GM23338 (cell line): ENCODE data around the gene CDK14. TPM values are rescaled to one million over a fixed set of nuclear protein-coding genes. Genes with fewer than 3 reads are reported as not detected.

Experiments used
- ATAC-seq: fragments of 200-7000 bp; cut with Tn5 transposase; 3 replicates; pipeline ENCODE4 v1.9.1; 2020
- DNase-seq: peaks from one replicate; pipeline ENCODE4 v3.0.0-alpha.2; 2015; ENCODE audit warnings: low spot score
- H2AFZ ChIP-seq: fragments of 200-600 bp; sonication (generic); 2 replicates; pipeline ENCODE4 v1.8.0; 2016; ENCODE audit warnings: antibody characterized with exemption, mild to moderate bottlenecking, moderate library complexity
- H3F3A ChIP-seq: fragments of 200-600 bp; sonication (generic); replicated peaks from 2 replicates; pipeline ENCODE4 v1.8.0; 2017; ENCODE audit warnings: antibody characterized with exemption, mixed run types, low read depth
- H3K27ac ChIP-seq: fragments of 200-600 bp; sonication (generic); 2 replicates; pipeline ENCODE4 v1.6.1; 2016; ENCODE audit warnings: low read depth
- H3K27me3 ChIP-seq: fragments of 200-600 bp; sonication (generic); 2 replicates; pipeline ENCODE4 v1.8.0; 2016; ENCODE audit warnings: mild to moderate bottlenecking, mixed run types, moderate library complexity; ENCODE audit not compliant: insufficient read depth
- H3K36me3 ChIP-seq: fragments of 200-600 bp; sonication (generic); 2 replicates; pipeline ENCODE4 v1.8.0; 2016; ENCODE audit warnings: mild to moderate bottlenecking; ENCODE audit not compliant: insufficient read depth
- H3K4me1 ChIP-seq: fragments of 200-600 bp; sonication (generic); 2 replicates; pipeline ENCODE4 v1.8.0; 2016; ENCODE audit warnings: mild to moderate bottlenecking, moderate library complexity; ENCODE audit not compliant: insufficient read depth
- H3K4me2 ChIP-seq: fragments of 200-600 bp; sonication (generic); 2 replicates; pipeline ENCODE4 v1.7.1; 2017; ENCODE audit warnings: mixed run types
- H3K4me3 ChIP-seq: fragments of 200-600 bp; sonication (generic); 2 replicates; pipeline ENCODE4 v1.6.1; 2016; ENCODE audit warnings: mixed run types
- H3K79me2 ChIP-seq: fragments of 200-600 bp; sonication (generic); replicated peaks from 2 replicates; pipeline ENCODE4 v1.8.0; 2017; ENCODE audit warnings: mild to moderate bottlenecking; ENCODE audit not compliant: insufficient read depth
- H3K9me2 ChIP-seq: fragments of 200-600 bp; sonication (generic); 2 replicates; pipeline ENCODE4 v1.8.0; 2017; ENCODE audit not compliant: insufficient read depth
- H4K20me1 ChIP-seq: fragments of 200-600 bp; sonication (generic); replicated peaks from 2 replicates; pipeline ENCODE4 v1.8.0; 2017; ENCODE audit warnings: mild to moderate bottlenecking; ENCODE audit not compliant: insufficient read depth
- H3K27ac Mint-ChIP-seq: 2 replicates; pipeline ENCODE4 v1.8.0; 2020; ENCODE audit warnings: inconsistent platforms, mild to moderate bottlenecking, moderate library complexity, mixed read lengths
- H3K27me3 Mint-ChIP-seq: 3 replicates; pipeline ENCODE4 v1.8.0; 2022; ENCODE audit warnings: low read depth, mild to moderate bottlenecking, moderate library complexity, mixed read lengths, inconsistent platforms; ENCODE audit not compliant: insufficient read depth, poor library complexity
- H3K36me3 Mint-ChIP-seq: 3 replicates; pipeline ENCODE4 v1.8.0; 2021; ENCODE audit warnings: low read depth, mild to moderate bottlenecking, inconsistent platforms, moderate library complexity, mixed read lengths
- H3K4me1 Mint-ChIP-seq: 3 replicates; pipeline ENCODE4 v1.8.0; 2020; ENCODE audit warnings: mild to moderate bottlenecking, inconsistent platforms, mixed read lengths
- H3K4me3 Mint-ChIP-seq: 3 replicates; pipeline ENCODE4 v1.8.0; 2021; ENCODE audit warnings: moderate library complexity, mild to moderate bottlenecking, inconsistent platforms, mixed read lengths
- H3K9me3 Mint-ChIP-seq: 3 replicates; pipeline ENCODE4 v1.8.0; 2020; ENCODE audit warnings: moderate library complexity, mild to moderate bottlenecking, inconsistent platforms, mixed read lengths
- CREB1 ChIP-seq: fragments of 250-450 bp; sonication (Bioruptor Pico); IDR thresholded peaks from 2 replicates; pipeline ENCODE4 v1.5.0; 2020; ENCODE audit warnings: low read depth, mild to moderate bottlenecking, moderate library complexity
- EZH2phosphoT487 ChIP-seq: fragments of 200-600 bp; sonication (generic); IDR thresholded peaks from one replicate; pipeline ENCODE4 v1.8.1; 2018; ENCODE audit warnings: antibody characterized with exemption; ENCODE audit not compliant: unreplicated experiment
- JUNB ChIP-seq: IDR thresholded peaks from one replicate; pipeline ENCODE4 v1.6.1; 2016; ENCODE audit warnings: antibody characterized with exemption; ENCODE audit not compliant: unreplicated experiment
- NANOG ChIP-seq: IDR thresholded peaks from 2 replicates; pipeline ENCODE4 v1.6.1; 2016; ENCODE audit warnings: antibody characterized with exemption, borderline replicate concordance
- POLR2AphosphoS5 ChIP-seq: IDR thresholded peaks from 2 replicates; pipeline ENCODE4 v1.6.1; 2016; ENCODE audit warnings: antibody characterized with exemption, low read depth
- polyA plus RNA-seq: library from polyadenylated mRNA; unstranded; fragments of >200 nt; fragmentation: Nextera tagmentation; extraction: Ambion mirVana; gene quantifications from 2 replicates; pipeline ENCODE4 v1.2.1, GENCODE V29; 2016
- total RNA-seq: library from RNA; depleted of rRNA; stranded (reverse); fragments of >200 nt; shearing (Covaris generic); gene quantifications from 2 replicates; pipeline ENCODE4 v1.2.3, GENCODE V29; 2014
- TF ChIP-seq, protein P1 (sequence below), 2 experiments: fragments of 200-600 bp in 1 of 2; sonication (generic) in 1 of 2; conservative IDR thresholded peaks; 2 replicates each; pipeline versions ENCODE4 v1.5.1 to v1.6.1; 2016 to 2017; ENCODE audit warnings: antibody characterized with exemption in 2 of 2, low read depth in 2 of 2, mild to moderate bottlenecking in 2 of 2, moderate library complexity in 1 of 2
- TF ChIP-seq, protein P2 (sequence below): fragments of 250-450 bp; sonication (Bioruptor Pico); IDR thresholded peaks from 2 replicates; pipeline ENCODE4 v1.5.0; 2020; ENCODE audit warnings: mild to moderate bottlenecking, moderate library complexity

The CDK14 gene
- total and polyA plus RNA-seq, 2 experiments from 2014 or later, result 11.2 to 24.0 TPM

DNA sequence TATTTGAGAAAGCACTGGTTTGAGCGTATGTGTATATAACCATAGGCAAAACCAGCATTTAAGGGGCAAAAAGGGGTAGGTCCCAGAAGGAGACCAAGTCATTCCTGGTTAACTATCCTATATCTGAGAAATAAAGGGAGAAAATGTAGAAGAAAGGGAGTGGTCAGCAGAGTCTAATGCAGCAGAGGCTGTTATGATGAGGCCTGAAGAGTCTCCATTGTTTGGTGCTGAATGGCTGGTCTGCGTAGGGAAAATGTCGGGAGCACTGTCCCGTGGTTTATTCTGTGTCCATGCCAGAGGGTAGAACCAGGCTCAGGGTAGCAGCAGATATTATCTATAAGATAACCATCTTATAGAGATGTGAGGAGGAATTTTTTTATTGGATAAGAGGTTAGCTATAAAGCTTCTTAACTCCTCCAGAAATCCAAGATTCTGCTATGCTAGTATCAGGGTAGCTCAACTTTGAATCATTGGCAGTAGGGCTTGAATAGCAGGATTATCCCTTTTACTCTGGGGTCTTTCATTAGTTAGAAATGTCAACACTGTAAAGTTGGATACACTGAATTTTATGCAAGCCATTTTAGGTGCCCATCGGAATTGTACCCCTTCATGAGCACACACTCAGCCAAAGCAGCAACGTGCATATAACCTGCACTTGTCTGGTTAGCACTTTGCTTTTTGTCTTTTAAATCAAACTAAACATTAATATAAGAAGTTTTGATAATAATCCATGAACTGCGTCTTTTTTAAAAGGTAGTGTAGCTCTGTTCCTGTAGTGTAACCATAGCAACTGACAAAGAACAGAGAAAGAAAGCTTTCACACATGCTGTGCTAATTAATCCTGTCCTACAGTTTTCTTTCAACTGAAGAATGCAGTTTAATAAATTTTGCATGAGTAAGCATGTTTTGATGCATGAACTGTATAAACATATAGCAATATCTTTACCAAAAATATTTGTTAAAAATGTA is 356.1 kb downstream of the CDK14 start (continued):
- TF ChIP-seq, protein P1, sequence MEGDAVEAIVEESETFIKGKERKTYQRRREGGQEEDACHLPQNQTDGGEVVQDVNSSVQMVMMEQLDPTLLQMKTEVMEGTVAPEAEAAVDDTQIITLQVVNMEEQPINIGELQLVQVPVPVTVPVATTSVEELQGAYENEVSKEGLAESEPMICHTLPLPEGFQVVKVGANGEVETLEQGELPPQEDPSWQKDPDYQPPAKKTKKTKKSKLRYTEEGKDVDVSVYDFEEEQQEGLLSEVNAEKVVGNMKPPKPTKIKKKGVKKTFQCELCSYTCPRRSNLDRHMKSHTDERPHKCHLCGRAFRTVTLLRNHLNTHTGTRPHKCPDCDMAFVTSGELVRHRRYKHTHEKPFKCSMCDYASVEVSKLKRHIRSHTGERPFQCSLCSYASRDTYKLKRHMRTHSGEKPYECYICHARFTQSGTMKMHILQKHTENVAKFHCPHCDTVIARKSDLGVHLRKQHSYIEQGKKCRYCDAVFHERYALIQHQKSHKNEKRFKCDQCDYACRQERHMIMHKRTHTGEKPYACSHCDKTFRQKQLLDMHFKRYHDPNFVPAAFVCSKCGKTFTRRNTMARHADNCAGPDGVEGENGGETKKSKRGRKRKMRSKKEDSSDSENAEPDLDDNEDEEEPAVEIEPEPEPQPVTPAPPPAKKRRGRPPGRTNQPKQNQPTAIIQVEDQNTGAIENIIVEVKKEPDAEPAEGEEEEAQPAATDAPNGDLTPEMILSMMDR (conservative IDR thresholded peaks at IDR 0.05; ENCODE audit: low read depth in 2 of 2), result no peak
- TF ChIP-seq JUNB (no peak), EZH2phosphoT487 (no peak), NANOG (no peak), POLR2AphosphoS5 (no peak)

DNA sequence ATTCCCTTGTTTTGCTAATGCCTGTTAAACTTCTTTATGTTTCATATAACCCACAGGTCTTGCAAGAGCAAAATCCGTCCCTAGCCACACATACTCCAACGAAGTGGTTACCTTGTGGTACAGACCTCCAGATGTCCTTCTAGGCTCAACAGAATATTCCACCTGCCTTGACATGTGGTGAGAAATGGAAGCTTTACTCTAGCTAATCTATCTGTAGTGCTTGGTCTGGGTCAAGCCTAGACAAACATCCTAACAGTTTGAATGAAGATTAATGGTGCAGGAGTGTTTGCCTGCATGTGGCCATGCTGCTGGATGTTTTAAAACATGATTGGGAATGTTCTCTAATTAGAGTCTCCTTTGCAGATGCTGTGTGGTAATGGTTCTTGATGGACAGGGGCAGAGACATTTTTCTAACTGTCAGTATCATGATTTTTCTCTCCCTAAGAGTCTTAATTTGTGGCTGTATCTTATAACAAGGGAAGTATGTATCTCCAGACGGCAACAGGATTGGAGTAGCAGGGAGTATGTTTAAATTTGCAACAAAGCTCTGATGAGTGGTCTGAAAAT is 359.6 kb downstream of the CDK14 start:
- DNase-seq, result peak; percentile 13
- no peak for ATAC-seq
- Histone ChIP-seq H2AFZ (no peak overlapping the region), H3K4me2 (peak overlapping the region; percentile 8; the same call in 1 of the 2 replicates), H3K4me1 (peaks cover 27% of the 10 kb centered on the region), H3K27ac (no peak overlapping the region), H3K79me2 (no peaks in the 10 kb centered on the region), H3K36me3 (no peaks in the 10 kb centered on the region), H3K9me2 (no peaks in the 10 kb centered on the region), H3F3A (no peaks in the 10 kb centered on the region), H3K27me3 (no peaks in the 10 kb centered on the region), H3K4me3 (no peak overlapping the region), H4K20me1 (no peaks in the 10 kb centered on the region)
- H3K27me3 Mint-ChIP-seq, result no peaks in the 10 kb centered on the region
- peaks cover 29% of the 10 kb centered on the region for H3K4me1 Mint-ChIP-seq
- TF ChIP-seq NANOG, result no peak
- TF ChIP-seq, protein P1 (conservative IDR thresholded peaks at IDR 0.05; ENCODE audit: low read depth in 2 of 2), result 0 out of 4 replicates have a peak, but pooled peaks of 1 of the 2 experiments have one; percentile 14
- no peak overlapping the region for H3K4me3 Mint-ChIP-seq
- no peaks in the 10 kb centered on the region for H3K9me3 Mint-ChIP-seq
- peak overlapping the region; percentile 49; the same call in 1 of the 2 replicates for H3K27ac Mint-ChIP-seq
- peaks cover 7% of the 10 kb centered on the region; the same call in 2 of the 3 replicates for H3K36me3 Mint-ChIP-seq

DNA sequence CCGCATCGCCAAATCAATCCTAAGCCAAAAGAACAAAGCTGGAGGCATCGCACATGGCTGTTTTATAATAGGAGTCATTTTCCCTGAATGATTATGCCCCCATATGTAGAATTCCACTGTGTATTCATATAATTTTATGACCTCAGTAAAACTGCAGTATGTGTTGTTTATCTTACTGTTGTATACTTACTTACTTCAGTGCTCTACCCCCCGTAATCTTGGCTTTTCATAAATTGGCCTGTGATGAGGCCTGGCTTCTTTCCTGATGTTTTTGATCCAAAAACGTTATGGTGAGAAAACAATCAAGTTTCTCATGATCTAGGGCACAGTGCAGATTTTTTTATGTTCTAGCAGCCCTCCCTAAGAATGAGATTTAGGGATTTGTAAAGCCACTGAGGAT is 361.8 kb downstream of the CDK14 start:
- Histone ChIP-seq H3K4me3 (no peak overlapping the region), H2AFZ (no peak overlapping the region), H3K4me2 (no peak overlapping the region), H3K36me3 (no peaks in the 10 kb centered on the region), H4K20me1 (no peaks in the 10 kb centered on the region), H3K4me1 (peaks cover 15% of the 10 kb centered on the region; the same call in 1 of the 2 replicates), H3F3A (no peaks in the 10 kb centered on the region), H3K79me2 (no peaks in the 10 kb centered on the region), H3K9me2 (no peaks in the 10 kb centered on the region), H3K27me3 (no peaks in the 10 kb centered on the region), H3K27ac (no peak overlapping the region)
- H3K4me3 Mint-ChIP-seq, result no peak overlapping the region
- H3K4me1 Mint-ChIP-seq, result peaks cover 18% of the 10 kb centered on the region
- DNase-seq (no peak), ATAC-seq (no peak)
- no peak overlapping the region for H3K27ac Mint-ChIP-seq
- peaks cover 7% of the 10 kb centered on the region; the same call in 2 of the 3 replicates for H3K36me3 Mint-ChIP-seq
- no peaks in the 10 kb centered on the region for H3K9me3 Mint-ChIP-seq
- H3K27me3 Mint-ChIP-seq, result peaks cover 4% of the 10 kb centered on the region
- no peak for TF ChIP-seq CREB1
- TF ChIP-seq, protein P2, sequence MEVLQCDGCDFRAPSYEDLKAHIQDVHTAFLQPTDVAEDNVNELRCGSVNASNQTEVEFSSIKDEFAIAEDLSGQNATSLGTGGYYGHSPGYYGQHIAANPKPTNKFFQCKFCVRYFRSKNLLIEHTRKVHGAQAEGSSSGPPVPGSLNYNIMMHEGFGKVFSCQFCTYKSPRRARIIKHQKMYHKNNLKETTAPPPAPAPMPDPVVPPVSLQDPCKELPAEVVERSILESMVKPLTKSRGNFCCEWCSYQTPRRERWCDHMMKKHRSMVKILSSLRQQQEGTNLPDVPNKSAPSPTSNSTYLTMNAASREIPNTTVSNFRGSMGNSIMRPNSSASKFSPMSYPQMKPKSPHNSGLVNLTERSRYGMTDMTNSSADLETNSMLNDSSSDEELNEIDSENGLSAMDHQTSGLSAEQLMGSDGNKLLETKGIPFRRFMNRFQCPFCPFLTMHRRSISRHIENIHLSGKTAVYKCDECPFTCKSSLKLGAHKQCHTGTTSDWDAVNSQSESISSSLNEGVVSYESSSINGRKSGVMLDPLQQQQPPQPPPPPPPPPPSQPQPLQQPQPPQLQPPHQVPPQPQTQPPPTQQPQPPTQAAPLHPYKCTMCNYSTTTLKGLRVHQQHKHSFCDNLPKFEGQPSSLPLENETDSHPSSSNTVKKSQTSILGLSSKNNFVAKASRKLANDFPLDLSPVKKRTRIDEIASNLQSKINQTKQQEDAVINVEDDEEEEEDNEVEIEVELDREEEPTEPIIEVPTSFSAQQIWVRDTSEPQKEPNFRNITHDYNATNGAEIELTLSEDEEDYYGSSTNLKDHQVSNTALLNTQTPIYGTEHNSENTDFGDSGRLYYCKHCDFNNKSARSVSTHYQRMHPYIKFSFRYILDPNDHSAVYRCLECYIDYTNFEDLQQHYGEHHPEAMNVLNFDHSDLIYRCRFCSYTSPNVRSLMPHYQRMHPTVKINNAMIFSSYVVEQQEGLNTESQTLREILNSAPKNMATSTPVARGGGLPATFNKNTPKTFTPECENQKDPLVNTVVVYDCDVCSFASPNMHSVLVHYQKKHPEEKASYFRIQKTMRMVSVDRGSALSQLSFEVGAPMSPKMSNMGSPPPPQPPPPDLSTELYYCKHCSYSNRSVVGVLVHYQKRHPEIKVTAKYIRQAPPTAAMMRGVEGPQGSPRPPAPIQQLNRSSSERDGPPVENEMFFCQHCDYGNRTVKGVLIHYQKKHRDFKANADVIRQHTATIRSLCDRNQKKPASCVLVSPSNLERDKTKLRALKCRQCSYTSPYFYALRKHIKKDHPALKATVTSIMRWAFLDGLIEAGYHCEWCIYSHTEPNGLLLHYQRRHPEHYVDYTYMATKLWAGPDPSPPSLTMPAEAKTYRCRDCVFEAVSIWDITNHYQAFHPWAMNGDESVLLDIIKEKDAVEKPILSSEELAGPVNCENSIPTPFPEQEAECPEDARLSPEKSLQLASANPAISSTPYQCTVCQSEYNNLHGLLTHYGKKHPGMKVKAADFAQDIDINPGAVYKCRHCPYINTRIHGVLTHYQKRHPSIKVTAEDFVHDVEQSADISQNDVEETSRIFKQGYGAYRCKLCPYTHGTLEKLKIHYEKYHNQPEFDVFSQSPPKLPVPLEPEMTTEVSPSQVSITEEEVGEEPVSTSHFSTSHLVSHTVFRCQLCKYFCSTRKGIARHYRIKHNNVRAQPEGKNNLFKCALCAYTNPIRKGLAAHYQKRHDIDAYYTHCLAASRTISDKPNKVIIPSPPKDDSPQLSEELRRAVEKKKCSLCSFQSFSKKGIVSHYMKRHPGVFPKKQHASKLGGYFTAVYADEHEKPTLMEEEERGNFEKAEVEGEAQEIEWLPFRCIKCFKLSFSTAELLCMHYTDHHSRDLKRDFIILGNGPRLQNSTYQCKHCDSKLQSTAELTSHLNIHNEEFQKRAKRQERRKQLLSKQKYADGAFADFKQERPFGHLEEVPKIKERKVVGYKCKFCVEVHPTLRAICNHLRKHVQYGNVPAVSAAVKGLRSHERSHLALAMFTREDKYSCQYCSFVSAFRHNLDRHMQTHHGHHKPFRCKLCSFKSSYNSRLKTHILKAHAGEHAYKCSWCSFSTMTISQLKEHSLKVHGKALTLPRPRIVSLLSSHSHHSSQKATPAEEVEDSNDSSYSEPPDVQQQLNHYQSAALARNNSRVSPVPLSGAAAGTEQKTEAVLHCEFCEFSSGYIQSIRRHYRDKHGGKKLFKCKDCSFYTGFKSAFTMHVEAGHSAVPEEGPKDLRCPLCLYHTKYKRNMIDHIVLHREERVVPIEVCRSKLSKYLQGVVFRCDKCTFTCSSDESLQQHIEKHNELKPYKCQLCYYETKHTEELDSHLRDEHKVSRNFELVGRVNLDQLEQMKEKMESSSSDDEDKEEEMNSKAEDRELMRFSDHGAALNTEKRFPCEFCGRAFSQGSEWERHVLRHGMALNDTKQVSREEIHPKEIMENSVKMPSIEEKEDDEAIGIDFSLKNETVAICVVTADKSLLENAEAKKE, result no peak
